OCI-M1 (cell line): ENCODE results near the gene C2orf78.
"Not testable (repeated sequence)": the region's sequence is repeated elsewhere in the genome, so short reads cannot be mapped to it uniquely, and the experiment has no call there.

ENCODE experiments used
- DNase-seq: peaks from one replicate; lab custom pipeline; 2025; lab: John Stamatoyannopoulos, UW

The C2orf78 gene

GRCh38 chr2:73779467-73780236 is 4.3 kb upstream of the C2orf78 start, which contains the start of gene DUSP11:
Gene DUSP11 (minus strand): TSS chr2:73780103. CDS start chr2:73779974, 129 bp downstream.
- DNase-seq: peak; percentile 97

GRCh38 chr2:73780237-73780582 is 3.8 kb upstream of the C2orf78 start:
- DNase-seq: no peak

GRCh38 chr2:73783402-73783801 is 581 bp upstream of the C2orf78 start:
- not testable (repeated sequence) for DNase-seq

GRCh38 chr2:73811878-73812277 is 27.9 kb downstream of the C2orf78 start:
- DNase-seq: no peak

GRCh38 chr2:73812635-73813034 is 28.7 kb downstream of the C2orf78 start:
- DNase-seq: no peak

- no peak for DNase-seq
These were observed 34.3 kb downstream of the C2orf78 start for GRCh38 chr2:73818296-73818695.

- DNase-seq: no peak
These were observed 37.2 kb downstream of the C2orf78 start for GRCh38 chr2:73821227-73821626.

- DNase-seq: no peak
These were observed 37.7 kb downstream of the C2orf78 start for GRCh38 chr2:73821669-73822068.

- DNase-seq: no peak
These were observed 38.3 kb downstream of the C2orf78 start for GRCh38 chr2:73822276-73822675.

- no peak for DNase-seq
These were observed 39.0 kb downstream of the C2orf78 start for GRCh38 chr2:73822991-73823390.

GRCh38 chr2:73823416-73823815 is 39.4 kb downstream of the C2orf78 start:
- DNase-seq: no peak

GRCh38 chr2:73823916-73824523 is 40.0 kb downstream of the C2orf78 start:
- peak; percentile 78 for DNase-seq

- no peak for DNase-seq
These were observed 41.4 kb downstream of the C2orf78 start for GRCh38 chr2:73825408-73825807.

GRCh38 chr2:73827018-73827417 is 43.0 kb downstream of the C2orf78 start:
- DNase-seq: peak; percentile 71

- no peak for DNase-seq
These were observed 43.8 kb downstream of the C2orf78 start for GRCh38 chr2:73827660-73828388.

GRCh38 chr2:73828389-73828817 is 44.4 kb downstream of the C2orf78 start:
- no peak for DNase-seq

GRCh38 chr2:73828818-73829570 is 45.0 kb downstream of the C2orf78 start, which contains the start of gene STAMBP:
Gene STAMBP (plus strand): TSS chr2:73828961. CDS start chr2:73830857, 1,896 bp downstream.
- peak; percentile 95 for DNase-seq

GRCh38 chr2:73830871-73831401 is 47.0 kb downstream of the C2orf78 start:
- no peak for DNase-seq

GRCh38 chr2:73832930-73833329 is 48.9 kb downstream of the C2orf78 start:
- peak; percentile 64 for DNase-seq

- no peak for DNase-seq
These were observed 52.4 kb downstream of the C2orf78 start for GRCh38 chr2:73836141-73836943.
